ENCODE data around the gene CBLN1.

DNA sequence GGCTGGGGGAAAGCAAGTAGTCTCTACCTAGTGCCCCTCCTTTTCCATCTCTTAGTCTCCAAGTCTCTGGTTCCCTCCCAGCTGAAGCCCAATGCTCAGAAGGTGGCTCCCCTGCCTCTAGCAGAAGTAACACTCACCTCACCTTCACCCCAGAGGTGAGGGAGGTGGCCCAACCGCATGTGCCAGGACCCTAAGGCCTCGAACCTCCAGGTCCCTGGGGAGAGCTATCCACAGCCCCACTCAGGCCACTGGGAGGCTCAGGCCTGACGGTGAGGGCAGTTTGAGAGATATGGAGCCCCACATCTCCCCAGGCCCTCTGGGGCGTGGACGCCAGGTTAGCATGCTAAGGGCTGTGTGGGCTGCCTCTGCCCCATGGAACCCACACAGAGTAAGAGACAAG is 5.8 kb downstream of the CBLN1 start:
- TF ChIP-seq, protein P1, sequence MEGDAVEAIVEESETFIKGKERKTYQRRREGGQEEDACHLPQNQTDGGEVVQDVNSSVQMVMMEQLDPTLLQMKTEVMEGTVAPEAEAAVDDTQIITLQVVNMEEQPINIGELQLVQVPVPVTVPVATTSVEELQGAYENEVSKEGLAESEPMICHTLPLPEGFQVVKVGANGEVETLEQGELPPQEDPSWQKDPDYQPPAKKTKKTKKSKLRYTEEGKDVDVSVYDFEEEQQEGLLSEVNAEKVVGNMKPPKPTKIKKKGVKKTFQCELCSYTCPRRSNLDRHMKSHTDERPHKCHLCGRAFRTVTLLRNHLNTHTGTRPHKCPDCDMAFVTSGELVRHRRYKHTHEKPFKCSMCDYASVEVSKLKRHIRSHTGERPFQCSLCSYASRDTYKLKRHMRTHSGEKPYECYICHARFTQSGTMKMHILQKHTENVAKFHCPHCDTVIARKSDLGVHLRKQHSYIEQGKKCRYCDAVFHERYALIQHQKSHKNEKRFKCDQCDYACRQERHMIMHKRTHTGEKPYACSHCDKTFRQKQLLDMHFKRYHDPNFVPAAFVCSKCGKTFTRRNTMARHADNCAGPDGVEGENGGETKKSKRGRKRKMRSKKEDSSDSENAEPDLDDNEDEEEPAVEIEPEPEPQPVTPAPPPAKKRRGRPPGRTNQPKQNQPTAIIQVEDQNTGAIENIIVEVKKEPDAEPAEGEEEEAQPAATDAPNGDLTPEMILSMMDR (IDR thresholded peaks at IDR 0.05): no peak
- TF ChIP-seq POLR2A (IDR thresholded peaks at IDR 0.05): no peak
